Neural progenitor cell (in vitro differentiated cells): Measurements from ENCODE around the gene MAP3K3. TPM values are rescaled to one million over a fixed set of nuclear protein-coding genes. Genes with fewer than 3 reads are reported as not detected.

Experiments
- DNase-seq: peaks from one replicate; pipeline ENCODE4 v3.0.0-alpha.2; 2016; ENCODE audit warnings: low spot score
- H2AFZ ChIP-seq: fragments of 200-600 bp; sonication (generic); replicated peaks from 2 replicates; pipeline ENCODE4 v1.6.1; 2016; ENCODE audit warnings: antibody characterized with exemption
- H3F3A ChIP-seq: fragments of 200-600 bp; sonication (generic); 2 replicates; pipeline ENCODE4 v1.6.1; 2016; ENCODE audit warnings: antibody characterized with exemption, low read depth
- H3K27ac ChIP-seq: fragments of 200-600 bp; sonication (generic); 2 replicates; pipeline ENCODE4 v1.5.1; 2016; ENCODE audit warnings: mild to moderate bottlenecking
- H3K27me3 ChIP-seq: fragments of 200-600 bp; sonication (generic); 2 replicates; pipeline ENCODE4 v1.6.1; 2016; ENCODE audit warnings: mild to moderate bottlenecking, moderate library complexity
- H3K36me3 ChIP-seq: fragments of 200-600 bp; sonication (generic); 2 replicates; pipeline ENCODE4 v1.5.1; 2016
- H3K4me1 ChIP-seq: fragments of 200-600 bp; sonication (generic); 2 replicates; pipeline ENCODE4 v1.6.1; 2016; ENCODE audit warnings: mixed run types
- H3K4me2 ChIP-seq: fragments of 200-600 bp; sonication (generic); 2 replicates; pipeline ENCODE4 v1.6.1; 2016
- H3K4me3 ChIP-seq: fragments of 200-600 bp; sonication (generic); 2 replicates; pipeline ENCODE4 v1.5.1; 2016
- H3K79me2 ChIP-seq: fragments of 200-600 bp; sonication (generic); 2 replicates; pipeline ENCODE4 v1.6.1; 2016; ENCODE audit warnings: low read depth
- H3K9ac ChIP-seq: fragments of 200-600 bp; sonication (generic); 2 replicates; pipeline ENCODE4 v1.6.1; 2016
- H3K9me3 ChIP-seq: fragments of 200-600 bp; sonication (generic); 2 replicates; pipeline ENCODE4 v1.5.1; 2016; ENCODE audit warnings: low read depth
- H4K20me1 ChIP-seq: fragments of 200-600 bp; sonication (generic); 2 replicates; pipeline ENCODE4 v1.6.1; 2016; ENCODE audit warnings: low read depth
- H3K27ac Mint-ChIP-seq: 3 replicates; pipeline ENCODE4 v1.8.0; 2021; ENCODE audit warnings: mixed read lengths
- H3K27me3 Mint-ChIP-seq: 2 replicates; pipeline ENCODE4 v1.8.0; 2022; ENCODE audit warnings: low read depth, mild to moderate bottlenecking, inconsistent platforms, moderate library complexity, mixed read lengths; ENCODE audit not compliant: insufficient read depth
- H3K36me3 Mint-ChIP-seq: 3 replicates; pipeline ENCODE4 v1.8.0; 2021; ENCODE audit warnings: mixed read lengths
- H3K4me1 Mint-ChIP-seq: 3 replicates; pipeline ENCODE4 v1.8.0; 2021; ENCODE audit warnings: mixed read lengths
- H3K4me3 Mint-ChIP-seq: 3 replicates; pipeline ENCODE4 v1.8.0; 2021; ENCODE audit warnings: mild to moderate bottlenecking, moderate library complexity, mixed read lengths
- H3K9me3 Mint-ChIP-seq: 3 replicates; pipeline ENCODE4 v1.8.0; 2020; ENCODE audit warnings: mixed read lengths
- CTCF ChIP-seq: fragments of 200-600 bp; sonication (generic); IDR thresholded peaks from 2 replicates; pipeline ENCODE4 v1.5.1; 2017; ENCODE audit warnings: antibody characterized with exemption, mild to moderate bottlenecking
- EZH2 ChIP-seq: fragments of 200-600 bp; sonication (generic); IDR thresholded peaks from 2 replicates; pipeline ENCODE4 v1.6.1; 2017; ENCODE audit warnings: antibody characterized with exemption, mild to moderate bottlenecking, moderate library complexity
- EZH2phosphoT487 ChIP-seq: fragments of 200-600 bp; sonication (generic); IDR thresholded peaks from 2 replicates; pipeline ENCODE4 v1.6.1; 2017; ENCODE audit warnings: antibody characterized with exemption
- total RNA-seq: library from RNA; depleted of rRNA; stranded (reverse); fragments of >200 nt; gene quantifications from 2 replicates; pipeline ENCODE4 v1.2.3, GENCODE V29; 2015; ENCODE audit warnings: low replicate concordance

The MAP3K3 gene
- total RNA-seq, 1 donor from 2014 or later = 21.6 TPM

DNA sequence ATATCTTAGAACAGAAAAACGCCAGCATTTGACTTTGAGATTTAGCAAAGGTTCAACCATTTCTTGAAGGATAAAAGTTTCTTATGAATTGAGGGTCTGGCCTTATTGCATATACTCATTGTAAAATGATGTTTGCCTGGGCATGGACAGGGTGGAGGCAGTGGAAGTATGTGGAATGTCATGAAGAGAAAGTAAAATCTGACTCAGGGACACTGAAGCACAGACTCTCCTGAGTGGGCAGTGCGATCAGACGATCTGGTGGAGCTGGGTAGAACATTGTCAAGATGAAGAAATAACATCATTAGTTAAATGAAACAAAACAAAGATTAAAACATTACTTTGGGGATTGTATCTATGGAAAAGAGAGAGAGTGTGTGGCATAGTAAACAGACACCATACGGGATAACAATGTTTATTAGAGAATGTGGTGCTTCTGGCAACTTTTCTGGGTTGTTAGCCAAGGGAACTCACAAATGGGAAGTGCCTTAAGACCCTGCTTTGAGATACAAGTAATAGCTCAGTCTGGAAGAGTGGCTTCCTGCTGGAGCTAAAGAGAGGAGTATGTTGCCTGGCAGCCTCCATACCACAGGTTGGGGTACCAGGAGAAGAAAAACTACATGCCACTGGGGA is 4.4 kb downstream of the MAP3K3 start:
- H3K9me3 Mint-ChIP-seq = no peaks in the 10 kb centered on the region
- no peaks in the 10 kb centered on the region for H3K9me3 ChIP-seq
- H4K20me1 ChIP-seq = peaks cover 63% of the 10 kb centered on the region
- no peak overlapping the region for H3K27ac Mint-ChIP-seq
- no peaks in the 10 kb centered on the region for H3K36me3 Mint-ChIP-seq
- H3K4me1 Mint-ChIP-seq = peaks cover 32% of the 10 kb centered on the region
- H3K4me2 ChIP-seq = peak overlapping the region; percentile 3
- H3K27ac ChIP-seq = no peak overlapping the region
- no peak overlapping the region for H3K9ac ChIP-seq
- H3K4me3 Mint-ChIP-seq = no peak overlapping the region
- no peak overlapping the region for H3K4me3 ChIP-seq
- H3K79me2 ChIP-seq = peaks cover 72% of the 10 kb centered on the region
- DNase-seq = no peak
- H2AFZ ChIP-seq = no peak overlapping the region
- H3F3A ChIP-seq = peaks cover 24% of the 10 kb centered on the region
- no peak for TF ChIP-seq CTCF
- no peak for TF ChIP-seq EZH2
- no peak for TF ChIP-seq EZH2phosphoT487
- H3K27me3 Mint-ChIP-seq = no peaks in the 10 kb centered on the region
- H3K27me3 ChIP-seq = no peaks in the 10 kb centered on the region
- H3K4me1 ChIP-seq = peaks cover 19% of the 10 kb centered on the region
- H3K36me3 ChIP-seq = no peaks in the 10 kb centered on the region

DNA sequence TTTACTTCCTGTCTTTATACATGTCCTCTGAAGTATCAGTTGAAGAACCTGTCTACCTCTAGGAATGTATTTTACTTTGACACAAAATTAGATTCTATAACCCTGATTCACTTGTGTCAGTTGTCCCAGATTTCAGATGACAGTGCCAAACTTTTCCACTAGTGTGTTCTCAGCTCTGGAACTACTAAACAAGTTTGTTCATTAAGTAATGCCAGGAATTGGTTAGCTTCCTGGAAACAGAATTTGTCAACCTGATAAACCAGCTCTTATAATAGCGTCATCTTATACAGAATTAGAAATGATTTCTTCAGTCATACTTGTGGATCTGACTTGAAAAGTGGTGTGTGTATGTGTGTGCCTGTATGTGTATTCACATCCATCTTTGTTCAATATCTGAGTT is 7.4 kb downstream of the MAP3K3 start:
- peaks cover 5% of the 10 kb centered on the region for H3K36me3 Mint-ChIP-seq
- H3K4me3 ChIP-seq = no peak overlapping the region
- H3K4me2 ChIP-seq = no peak overlapping the region
- H4K20me1 ChIP-seq = peaks cover 53% of the 10 kb centered on the region
- TF ChIP-seq CTCF = no peak
- TF ChIP-seq EZH2phosphoT487 = no peak
- TF ChIP-seq EZH2 = no peak
- no peaks in the 10 kb centered on the region for H3K27me3 ChIP-seq
- H3F3A ChIP-seq = peaks cover 36% of the 10 kb centered on the region
- H3K79me2 ChIP-seq = peaks cover 59% of the 10 kb centered on the region
- no peaks in the 10 kb centered on the region for H3K9me3 Mint-ChIP-seq
- H3K4me1 Mint-ChIP-seq = peaks cover 33% of the 10 kb centered on the region
- no peak for DNase-seq
- H3K9me3 ChIP-seq = no peaks in the 10 kb centered on the region
- H3K27ac ChIP-seq = no peak overlapping the region
- no peak overlapping the region for H3K27ac Mint-ChIP-seq
- H3K4me1 ChIP-seq = peaks cover 25% of the 10 kb centered on the region
- no peak overlapping the region for H3K4me3 Mint-ChIP-seq
- no peaks in the 10 kb centered on the region for H3K36me3 ChIP-seq
- no peaks in the 10 kb centered on the region for H3K27me3 Mint-ChIP-seq
- H2AFZ ChIP-seq = no peak overlapping the region
- no peak overlapping the region for H3K9ac ChIP-seq

DNA sequence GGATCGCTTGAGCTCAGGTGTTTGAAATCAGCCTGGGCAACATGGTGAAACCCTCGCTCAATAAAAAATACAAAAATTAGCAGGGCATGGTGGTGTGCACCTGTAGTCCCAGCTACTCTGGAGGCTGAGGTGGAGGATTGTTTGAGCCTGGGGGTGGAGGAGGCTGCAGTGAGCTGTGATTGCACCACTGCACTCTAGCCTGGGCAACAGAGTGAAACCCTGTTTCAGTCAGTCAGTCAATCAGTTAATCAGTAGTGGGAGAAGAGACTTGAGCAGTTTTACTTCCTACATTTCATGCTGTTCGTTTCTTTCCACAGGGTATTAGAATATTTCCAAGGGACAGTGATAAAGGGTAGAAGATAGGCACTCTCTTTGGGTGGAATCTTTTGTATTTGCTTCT is 8.8 kb downstream of the MAP3K3 start:
- Histone ChIP-seq H3K9ac (no peak overlapping the region), H3K79me2 (peaks cover 45% of the 10 kb centered on the region), H3K4me3 (no peak overlapping the region), H4K20me1 (peaks cover 40% of the 10 kb centered on the region), H3K4me2 (peak overlapping the region; percentile 62), H3K27me3 (no peaks in the 10 kb centered on the region), H3F3A (peaks cover 36% of the 10 kb centered on the region), H3K27ac (peak overlapping the region; percentile 50), H2AFZ (no peak overlapping the region), H3K9me3 (no peaks in the 10 kb centered on the region), H3K36me3 (no peaks in the 10 kb centered on the region), H3K4me1 (peaks cover 28% of the 10 kb centered on the region)
- no peaks in the 10 kb centered on the region for H3K9me3 Mint-ChIP-seq
- no peaks in the 10 kb centered on the region for H3K27me3 Mint-ChIP-seq
- no peak overlapping the region for H3K4me3 Mint-ChIP-seq
- H3K27ac Mint-ChIP-seq = no peak overlapping the region
- TF ChIP-seq EZH2 (no peak), EZH2phosphoT487 (no peak), CTCF (no peak)
- peaks cover 26% of the 10 kb centered on the region for H3K4me1 Mint-ChIP-seq
- DNase-seq = no peak
- peaks cover 7% of the 10 kb centered on the region for H3K36me3 Mint-ChIP-seq
